Measurements from ENCODE around the gene ADAR.
A peak's percentile ranks its signal among the peaks of the same experiment; 100 is the strongest.

ADAR gene

GRCh38 chr1:154615411-154615810 is 7.4 kb upstream of the ADAR start:
- no peak for TF ChIP-seq CTCF (IDR thresholded peaks at IDR 0.05; ENCODE audit: control insufficient read depth, insufficient read depth, low read depth, low read length, missing control alignments)
- DNase-seq (ENCODE audit: low read depth) = no peak
- H3K4me3 ChIP-seq (ENCODE audit: control insufficient read depth, low read depth, low read length) = no peak overlapping the region

GRCh38 chr1:154614901-154615300 is 6.9 kb upstream of the ADAR start:
- no peak for DNase-seq (ENCODE audit: low read depth)
- no peak for TF ChIP-seq CTCF (IDR thresholded peaks at IDR 0.05; ENCODE audit: control insufficient read depth, insufficient read depth, low read depth, low read length, missing control alignments)
- no peak overlapping the region for H3K4me3 ChIP-seq (ENCODE audit: control insufficient read depth, low read depth, low read length)

- DNase-seq (ENCODE audit: low read depth) = no peak
- no peak overlapping the region for H3K4me3 ChIP-seq (ENCODE audit: control insufficient read depth, low read depth, low read length)
Measured at GRCh38 chr1:154614247-154614646, 6.3 kb upstream of the ADAR start.

GRCh38 chr1:154611150-154611862 is 3.3 kb upstream of the ADAR start:
- H3K4me3 ChIP-seq (ENCODE audit: control insufficient read depth, low read depth, low read length) = no peak overlapping the region
- TF ChIP-seq CTCF (IDR thresholded peaks at IDR 0.05; ENCODE audit: control insufficient read depth, insufficient read depth, low read depth, low read length, missing control alignments) = no peak
- no peak for DNase-seq (ENCODE audit: low read depth)

More at GRCh38 chr1:154614247-154614646, 6.3 kb upstream of the ADAR start:
- no peak for TF ChIP-seq CTCF (IDR thresholded peaks at IDR 0.05; ENCODE audit: control insufficient read depth, insufficient read depth, low read depth, low read length, missing control alignments)

- H3K4me3 ChIP-seq (ENCODE audit: control insufficient read depth, low read depth, low read length) = no peak overlapping the region
- no peak for DNase-seq (ENCODE audit: low read depth)
- no peak for TF ChIP-seq CTCF (IDR thresholded peaks at IDR 0.05; ENCODE audit: control insufficient read depth, insufficient read depth, low read depth, low read length, missing control alignments)
Measured at GRCh38 chr1:154609398-154610380, 1.7 kb upstream of the ADAR start.

- no peak for DNase-seq (ENCODE audit: low read depth)
- TF ChIP-seq CTCF (IDR thresholded peaks at IDR 0.05; ENCODE audit: control insufficient read depth, insufficient read depth, low read depth, low read length, missing control alignments) = no peak
Measured at GRCh38 chr1:154608397-154609270, 648 bp upstream of the ADAR start.

More at GRCh38 chr1:154608397-154609270, 648 bp upstream of the ADAR start:
- peak overlapping the region; percentile 52 for H3K4me3 ChIP-seq (ENCODE audit: control insufficient read depth, low read depth, low read length)

Data from AG09309 (cell line).